ENCODE measurements around the gene ZC3H13.

DNA sequence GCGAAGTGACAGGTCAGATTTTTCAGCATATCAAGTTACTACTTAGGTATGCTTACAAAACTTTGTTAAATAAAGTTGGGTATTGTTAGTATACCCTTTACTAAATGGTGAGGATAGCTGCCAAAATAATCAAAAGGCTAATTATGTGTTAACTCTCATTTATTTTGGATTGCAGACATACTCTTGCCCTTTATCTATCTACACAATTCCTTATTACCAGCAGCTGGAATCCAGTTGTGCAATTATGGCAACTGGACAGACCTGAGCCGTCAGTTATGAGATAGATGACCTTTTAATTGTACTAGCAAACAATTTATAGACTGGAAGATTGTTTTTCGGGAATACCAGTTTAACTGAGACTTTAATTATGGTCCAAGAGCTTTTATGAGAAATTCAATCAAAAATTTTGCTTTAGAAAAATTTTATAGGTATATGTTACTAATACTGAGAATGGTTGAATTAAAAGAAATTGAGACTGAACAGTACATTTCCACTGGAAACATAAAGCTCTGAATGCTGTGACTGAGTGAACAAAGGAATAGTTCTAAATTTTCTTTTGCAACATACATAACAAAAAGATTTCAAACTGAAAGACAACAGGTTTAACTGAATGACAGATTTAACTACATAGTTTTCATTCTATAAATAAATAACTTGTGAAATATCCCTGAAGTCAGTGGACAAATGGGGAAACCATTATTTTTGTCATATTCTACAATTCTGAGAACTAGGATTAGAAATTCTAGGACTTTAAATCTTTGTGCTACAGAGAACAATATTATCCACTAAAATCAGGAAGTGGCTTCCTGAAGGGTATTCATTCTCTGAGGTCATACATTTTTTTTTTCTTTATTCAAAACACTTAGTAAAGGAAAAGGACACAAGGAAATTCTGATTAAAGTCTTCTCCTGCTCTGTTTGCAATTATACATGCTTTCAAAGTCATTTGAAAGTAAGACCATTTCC, 97.4 kb downstream of the ZC3H13 start:
- TF ChIP-seq, protein P1, sequence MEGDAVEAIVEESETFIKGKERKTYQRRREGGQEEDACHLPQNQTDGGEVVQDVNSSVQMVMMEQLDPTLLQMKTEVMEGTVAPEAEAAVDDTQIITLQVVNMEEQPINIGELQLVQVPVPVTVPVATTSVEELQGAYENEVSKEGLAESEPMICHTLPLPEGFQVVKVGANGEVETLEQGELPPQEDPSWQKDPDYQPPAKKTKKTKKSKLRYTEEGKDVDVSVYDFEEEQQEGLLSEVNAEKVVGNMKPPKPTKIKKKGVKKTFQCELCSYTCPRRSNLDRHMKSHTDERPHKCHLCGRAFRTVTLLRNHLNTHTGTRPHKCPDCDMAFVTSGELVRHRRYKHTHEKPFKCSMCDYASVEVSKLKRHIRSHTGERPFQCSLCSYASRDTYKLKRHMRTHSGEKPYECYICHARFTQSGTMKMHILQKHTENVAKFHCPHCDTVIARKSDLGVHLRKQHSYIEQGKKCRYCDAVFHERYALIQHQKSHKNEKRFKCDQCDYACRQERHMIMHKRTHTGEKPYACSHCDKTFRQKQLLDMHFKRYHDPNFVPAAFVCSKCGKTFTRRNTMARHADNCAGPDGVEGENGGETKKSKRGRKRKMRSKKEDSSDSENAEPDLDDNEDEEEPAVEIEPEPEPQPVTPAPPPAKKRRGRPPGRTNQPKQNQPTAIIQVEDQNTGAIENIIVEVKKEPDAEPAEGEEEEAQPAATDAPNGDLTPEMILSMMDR (IDR thresholded peaks at IDR 0.05) = no peak
- no peak for TF ChIP-seq POLR2A (IDR thresholded peaks at IDR 0.05)

All from thyroid gland (tissue), 4 donors.